ENCODE data around the gene AVPR2. TPM values are rescaled to one million over a fixed set of nuclear protein-coding genes. Genes with fewer than 3 reads are reported as not detected.

Gene AVPR2
- total and polyA plus RNA-seq, 2 donors (not counting 1 experiment from before 2014, with no cell fraction given) = not detected

GRCh38 chrX:153863251-153863991 is 41.1 kb upstream of the AVPR2 start:
- Histone ChIP-seq H2AFZ (ENCODE audit: low read length) (no peak overlapping the region), H3K4me2 (ENCODE audit: extremely low read depth, insufficient read depth, low read length) (no peak overlapping the region), H3K27ac (ENCODE audit: insufficient read depth, low read length) (no peak overlapping the region), H3K36me3 (ENCODE audit: control insufficient read depth, insufficient read depth, low read length) (no peaks in the 10 kb centered on the region), H4K20me1 (ENCODE audit: control insufficient read depth, extremely low read depth, insufficient read depth, low read length) (no peaks in the 10 kb centered on the region), H3K4me3 (replicated peaks in 1 of 4; ENCODE audit: control extremely low read depth in 1 of 4, insufficient read depth in 1 of 4, low read depth in 3 of 4, low read length in 4 of 4) (no peak overlapping the region), H3K79me2 (ENCODE audit: control insufficient read depth, insufficient read depth, low read length) (no peaks in the 10 kb centered on the region), H3K9ac (ENCODE audit: insufficient read depth, low read length) (no peak overlapping the region), H3K9me3 (ENCODE audit: control insufficient read depth, insufficient read depth, low read depth, low read length) (no peaks in the 10 kb centered on the region), H3K27me3 (ENCODE audit: control insufficient read depth, insufficient read depth, low read length) (no peaks in the 10 kb centered on the region), H3K4me1 (ENCODE audit: control insufficient read depth, extremely low read depth, insufficient read depth, low read length) (no peaks in the 10 kb centered on the region)
- no peak for DNase-seq (ENCODE audit: low read depth in 2 of 2)
- TF ChIP-seq EZH2 (IDR thresholded peaks at IDR 0.05; ENCODE audit: low read length, missing control alignments) (no peak), CTCF (conservative IDR thresholded peaks at IDR 0.05 in 1 of 2, IDR thresholded peaks at IDR 0.05 in 1 of 2; ENCODE audit: low read depth in 1 of 2, low read length in 2 of 2) (no peak)

- no peak overlapping the region for H3K4me3 ChIP-seq (replicated peaks in 1 of 4; ENCODE audit: control extremely low read depth in 1 of 4, insufficient read depth in 1 of 4, low read depth in 3 of 4, low read length in 4 of 4)
- no peaks in the 10 kb centered on the region for H3K27me3 ChIP-seq (ENCODE audit: control insufficient read depth, insufficient read depth, low read length)
- no peaks in the 10 kb centered on the region for H4K20me1 ChIP-seq (ENCODE audit: control insufficient read depth, extremely low read depth, insufficient read depth, low read length)
- H3K9ac ChIP-seq (ENCODE audit: insufficient read depth, low read length) = no peak overlapping the region
- no peaks in the 10 kb centered on the region for H3K36me3 ChIP-seq (ENCODE audit: control insufficient read depth, insufficient read depth, low read length)
- H2AFZ ChIP-seq (ENCODE audit: low read length) = no peak overlapping the region
- no peak overlapping the region for H3K27ac ChIP-seq (ENCODE audit: insufficient read depth, low read length)
- H3K79me2 ChIP-seq (ENCODE audit: control insufficient read depth, insufficient read depth, low read length) = no peaks in the 10 kb centered on the region
- H3K4me1 ChIP-seq (ENCODE audit: control insufficient read depth, extremely low read depth, insufficient read depth, low read length) = no peaks in the 10 kb centered on the region
- TF ChIP-seq EZH2 (IDR thresholded peaks at IDR 0.05; ENCODE audit: low read length, missing control alignments) (no peak), CTCF (conservative IDR thresholded peaks at IDR 0.05 in 1 of 2, IDR thresholded peaks at IDR 0.05 in 1 of 2; ENCODE audit: low read depth in 1 of 2, low read length in 2 of 2) (no peak)
- no peak overlapping the region for H3K4me2 ChIP-seq (ENCODE audit: extremely low read depth, insufficient read depth, low read length)
- H3K9me3 ChIP-seq (ENCODE audit: control insufficient read depth, insufficient read depth, low read depth, low read length) = no peaks in the 10 kb centered on the region
- DNase-seq (ENCODE audit: low read depth in 2 of 2) = no peak
These were observed 40.4 kb upstream of the AVPR2 start for GRCh38 chrX:153864101-153864500.

GRCh38 chrX:153864561-153865320 is 39.7 kb upstream of the AVPR2 start:
- no peaks in the 10 kb centered on the region for H3K36me3 ChIP-seq (ENCODE audit: control insufficient read depth, insufficient read depth, low read length)
- no peak for DNase-seq (ENCODE audit: low read depth in 2 of 2)
- no peaks in the 10 kb centered on the region for H3K79me2 ChIP-seq (ENCODE audit: control insufficient read depth, insufficient read depth, low read length)
- no peaks in the 10 kb centered on the region for H4K20me1 ChIP-seq (ENCODE audit: control insufficient read depth, extremely low read depth, insufficient read depth, low read length)
- no peak for TF ChIP-seq CTCF (conservative IDR thresholded peaks at IDR 0.05 in 1 of 2, IDR thresholded peaks at IDR 0.05 in 1 of 2; ENCODE audit: low read depth in 1 of 2, low read length in 2 of 2)
- TF ChIP-seq EZH2 (IDR thresholded peaks at IDR 0.05; ENCODE audit: low read length, missing control alignments) = no peak
- no peak overlapping the region for H3K4me3 ChIP-seq (replicated peaks in 1 of 4; ENCODE audit: control extremely low read depth in 1 of 4, insufficient read depth in 1 of 4, low read depth in 3 of 4, low read length in 4 of 4)
- no peaks in the 10 kb centered on the region for H3K27me3 ChIP-seq (ENCODE audit: control insufficient read depth, insufficient read depth, low read length)
- H3K27ac ChIP-seq (ENCODE audit: insufficient read depth, low read length) = no peak overlapping the region
- H3K4me1 ChIP-seq (ENCODE audit: control insufficient read depth, extremely low read depth, insufficient read depth, low read length) = no peaks in the 10 kb centered on the region
- H3K9ac ChIP-seq (ENCODE audit: insufficient read depth, low read length) = no peak overlapping the region
- H2AFZ ChIP-seq (ENCODE audit: low read length) = no peak overlapping the region
- no peak overlapping the region for H3K4me2 ChIP-seq (ENCODE audit: extremely low read depth, insufficient read depth, low read length)
- no peaks in the 10 kb centered on the region for H3K9me3 ChIP-seq (ENCODE audit: control insufficient read depth, insufficient read depth, low read depth, low read length)

Measured in fibroblast of lung (primary cell).